Rectal smooth muscle tissue (tissue), 1 donor: ENCODE measurements around the gene CD3G.

Source experiments
- H3K27ac ChIP-seq: one replicate; pipeline ENCODE4 v1.7.0; 2013; ENCODE audit warnings: low read depth, low read length, inconsistent platforms
- H3K27me3 ChIP-seq: one replicate; pipeline ENCODE4 v1.7.0; 2013; ENCODE audit warnings: low read length; ENCODE audit not compliant: control insufficient read depth, insufficient read depth
- H3K36me3 ChIP-seq: one replicate; pipeline ENCODE4 v1.7.0; 2013; ENCODE audit warnings: low read length; ENCODE audit not compliant: control insufficient read depth, insufficient read depth
- H3K4me1 ChIP-seq: one replicate; pipeline ENCODE4 v1.7.0; 2013; ENCODE audit warnings: low read length; ENCODE audit not compliant: control insufficient read depth, insufficient read depth
- H3K4me3 ChIP-seq: one replicate; pipeline ENCODE4 v1.7.0; 2013; ENCODE audit warnings: low read length
- H3K9ac ChIP-seq: one replicate; pipeline ENCODE4 v1.7.0; 2013; ENCODE audit warnings: low read length

Gene CD3G

DNA sequence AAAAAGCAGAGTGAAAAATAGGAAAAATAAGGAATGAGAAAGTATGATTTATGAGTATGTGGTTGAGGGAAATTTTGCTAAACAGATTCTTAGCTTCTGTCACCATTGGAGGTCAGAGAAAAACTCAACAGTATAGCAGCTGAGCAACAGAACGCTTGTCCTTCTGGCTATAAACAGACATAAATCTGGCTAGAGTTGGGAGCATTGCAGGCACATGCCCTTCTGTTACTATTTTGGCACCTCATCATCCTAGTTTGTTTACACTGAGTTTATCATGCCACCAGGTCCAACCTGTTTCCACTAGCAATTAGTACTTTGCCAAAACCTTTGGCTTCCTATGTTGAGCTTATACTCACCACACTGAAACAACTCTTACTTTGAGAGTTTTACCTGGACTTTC is 22.1 kb downstream of the CD3G start:
- Histone ChIP-seq H3K4me1 (no peaks in the 10 kb centered on the region), H3K4me3 (no peak overlapping the region), H3K36me3 (peaks cover 37% of the 10 kb centered on the region), H3K9ac (no peak overlapping the region), H3K27me3 (no peaks in the 10 kb centered on the region), H3K27ac (no peak overlapping the region)

DNA sequence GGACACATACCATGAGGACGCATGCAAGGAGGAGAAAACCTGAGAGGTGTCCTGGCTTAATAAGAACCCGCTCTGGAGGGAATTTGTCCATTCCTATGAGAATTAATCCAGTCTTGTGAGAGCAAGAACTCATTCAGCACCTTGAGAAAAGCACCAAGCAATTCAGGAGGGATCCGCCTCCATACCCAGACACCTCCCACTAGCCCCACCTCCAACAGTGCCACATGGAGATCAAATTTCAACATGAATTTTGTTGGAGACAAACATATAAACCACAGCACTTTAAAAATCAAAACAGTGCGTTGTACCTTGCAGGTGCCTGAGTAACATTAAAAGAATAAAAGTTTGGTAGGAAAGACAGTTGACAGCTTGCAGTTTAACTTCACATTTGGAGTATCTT is 26.6 kb downstream of the CD3G start:
- H3K4me1 ChIP-seq, result no peaks in the 10 kb centered on the region
- peaks cover 50% of the 10 kb centered on the region for H3K36me3 ChIP-seq
- no peak overlapping the region for H3K27ac ChIP-seq
- no peak overlapping the region for H3K9ac ChIP-seq
- H3K27me3 ChIP-seq, result no peaks in the 10 kb centered on the region
- H3K4me3 ChIP-seq, result no peak overlapping the region

DNA sequence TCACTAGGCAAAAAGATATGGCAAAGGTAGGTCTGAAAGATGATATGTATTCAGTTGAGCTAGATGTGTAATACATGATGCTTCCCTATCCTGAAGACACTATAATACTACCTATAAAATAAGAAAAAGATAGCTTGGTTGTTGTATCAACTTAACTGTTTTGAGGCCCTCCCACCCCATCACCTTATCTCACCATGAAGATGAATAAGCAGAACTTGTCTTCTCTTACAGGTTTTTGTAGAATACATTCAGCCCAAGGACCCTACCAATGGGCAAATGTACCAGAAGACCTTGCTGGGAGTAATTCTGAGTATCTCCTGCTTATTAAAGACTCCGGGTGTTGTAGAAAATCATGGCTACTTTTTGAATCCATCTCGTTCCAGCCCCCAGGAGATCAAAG is 29.1 kb downstream of the CD3G start:
- Histone ChIP-seq H3K27me3 (no peaks in the 10 kb centered on the region), H3K4me1 (no peaks in the 10 kb centered on the region), H3K27ac (no peak overlapping the region), H3K36me3 (peaks cover 47% of the 10 kb centered on the region), H3K9ac (no peak overlapping the region), H3K4me3 (no peak overlapping the region)

DNA sequence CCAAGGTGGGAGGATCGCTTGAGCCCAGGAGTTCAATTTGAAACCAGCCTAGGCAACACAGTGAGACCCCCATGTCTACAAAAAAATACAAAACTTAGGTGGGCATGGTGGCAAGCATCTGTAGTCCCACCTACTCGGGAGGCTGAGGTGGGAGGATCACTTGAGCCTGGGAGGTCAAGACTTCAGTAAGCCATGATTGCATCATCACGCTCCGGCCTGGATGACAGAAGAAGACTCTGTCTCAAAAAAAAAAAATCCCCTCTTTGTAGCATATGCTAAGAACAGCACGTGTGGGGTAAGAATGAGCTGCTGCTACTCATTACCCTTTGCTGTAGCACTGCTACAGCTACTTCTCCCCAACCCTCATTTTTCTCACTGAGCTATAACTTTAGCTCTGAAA is 29.7 kb downstream of the CD3G start:
- Histone ChIP-seq H3K27me3 (no peaks in the 10 kb centered on the region), H3K36me3 (peaks cover 46% of the 10 kb centered on the region), H3K4me1 (no peaks in the 10 kb centered on the region), H3K4me3 (no peak overlapping the region), H3K27ac (no peak overlapping the region), H3K9ac (no peak overlapping the region)

DNA sequence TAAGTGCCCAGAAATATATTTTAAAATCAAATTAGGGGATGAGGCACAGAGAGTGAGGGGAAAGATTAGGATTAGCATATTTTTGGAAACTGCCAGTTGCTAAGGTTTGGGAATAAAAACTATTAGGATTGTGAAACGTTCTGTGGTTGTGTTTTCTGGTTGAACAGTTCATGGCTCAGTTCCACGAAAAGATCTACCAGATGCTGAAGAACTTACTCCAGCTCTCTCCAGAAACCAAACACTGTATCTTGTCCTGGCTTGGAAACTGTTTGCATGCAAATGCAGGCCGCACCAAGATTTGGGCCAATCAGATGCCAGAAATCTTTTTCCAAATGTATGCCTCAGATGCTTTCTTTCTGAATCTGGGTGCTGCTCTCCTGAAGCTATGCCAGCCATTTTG is 30.6 kb downstream of the CD3G start:
- Histone ChIP-seq H3K4me3 (no peak overlapping the region), H3K36me3 (peaks cover 48% of the 10 kb centered on the region), H3K27ac (no peak overlapping the region), H3K4me1 (no peaks in the 10 kb centered on the region), H3K9ac (no peak overlapping the region), H3K27me3 (no peaks in the 10 kb centered on the region)

DNA sequence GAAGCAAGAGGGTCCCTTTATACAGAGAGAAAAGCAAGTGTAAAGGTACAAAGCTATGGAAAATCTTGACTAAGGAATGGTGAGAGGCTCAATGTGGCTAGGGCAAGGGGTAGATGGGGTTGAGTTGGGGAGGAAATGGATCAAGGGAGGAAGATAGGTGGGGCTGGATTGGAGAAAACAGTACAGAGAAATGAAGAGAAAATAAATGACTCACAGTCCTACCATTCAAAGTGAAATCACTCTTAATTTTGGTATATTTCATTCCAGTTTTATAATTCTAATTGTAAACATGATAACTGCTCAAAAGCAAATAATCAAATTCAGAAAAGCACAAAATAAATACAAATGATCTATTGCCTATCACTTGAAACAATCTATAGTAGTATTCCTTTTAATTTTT is 31.8 kb downstream of the CD3G start:
- H3K27me3 ChIP-seq, result no peaks in the 10 kb centered on the region
- H3K36me3 ChIP-seq, result peaks cover 40% of the 10 kb centered on the region

DNA sequence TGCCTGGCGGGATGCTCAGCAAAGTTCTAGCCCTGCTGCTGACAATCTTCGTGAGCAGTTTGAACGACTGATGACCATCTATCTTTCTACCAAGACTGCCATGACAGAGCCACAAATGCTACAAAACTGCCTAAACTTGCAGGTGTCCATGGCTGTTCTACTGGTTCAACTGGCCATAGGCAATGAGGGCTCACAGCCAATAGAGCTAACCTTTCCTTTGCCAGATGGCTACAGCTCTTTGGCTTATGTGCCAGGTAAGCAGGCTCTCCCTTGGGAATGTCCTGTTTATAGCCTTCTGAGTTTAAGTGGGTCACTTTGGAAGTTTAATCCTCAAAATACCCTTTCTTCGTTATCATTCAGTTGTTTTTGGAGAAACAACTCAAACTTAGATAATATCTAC is 35.4 kb downstream of the CD3G start:
- Histone ChIP-seq H3K27ac (no peak overlapping the region), H3K9ac (no peak overlapping the region), H3K36me3 (peaks cover 40% of the 10 kb centered on the region)

More for the DNA sequence above, 31.8 kb downstream of the CD3G start:
- no peak overlapping the region for H3K9ac ChIP-seq
- no peak overlapping the region for H3K27ac ChIP-seq
- H3K4me3 ChIP-seq, result no peak overlapping the region
- no peaks in the 10 kb centered on the region for H3K4me1 ChIP-seq

DNA sequence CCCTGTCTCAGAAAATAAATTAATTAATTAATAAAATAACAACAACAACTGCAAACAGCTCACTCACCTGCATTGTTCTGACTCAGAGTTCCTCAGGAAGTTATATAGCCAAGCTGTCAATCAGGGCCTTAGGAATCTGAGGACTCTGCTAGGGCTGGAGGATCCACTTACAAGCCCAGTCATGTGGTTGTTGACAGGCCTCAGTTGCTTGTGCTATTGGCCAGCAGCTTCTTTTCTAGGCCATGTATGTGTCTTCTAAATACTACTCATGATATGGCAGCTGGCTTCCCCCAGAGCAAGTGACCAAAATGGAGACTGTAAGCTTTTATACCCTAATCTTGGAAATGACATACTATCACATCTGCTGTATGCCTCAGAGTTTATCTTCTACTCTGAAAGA is 36.4 kb downstream of the CD3G start:
- Histone ChIP-seq H3K27me3 (no peaks in the 10 kb centered on the region), H3K4me1 (no peaks in the 10 kb centered on the region), H3K36me3 (peaks cover 47% of the 10 kb centered on the region), H3K9ac (no peak overlapping the region), H3K27ac (no peak overlapping the region), H3K4me3 (no peak overlapping the region)

More for the DNA sequence above, 35.4 kb downstream of the CD3G start:
- Histone ChIP-seq H3K27me3 (no peaks in the 10 kb centered on the region), H3K4me1 (no peaks in the 10 kb centered on the region), H3K4me3 (no peak overlapping the region)

DNA sequence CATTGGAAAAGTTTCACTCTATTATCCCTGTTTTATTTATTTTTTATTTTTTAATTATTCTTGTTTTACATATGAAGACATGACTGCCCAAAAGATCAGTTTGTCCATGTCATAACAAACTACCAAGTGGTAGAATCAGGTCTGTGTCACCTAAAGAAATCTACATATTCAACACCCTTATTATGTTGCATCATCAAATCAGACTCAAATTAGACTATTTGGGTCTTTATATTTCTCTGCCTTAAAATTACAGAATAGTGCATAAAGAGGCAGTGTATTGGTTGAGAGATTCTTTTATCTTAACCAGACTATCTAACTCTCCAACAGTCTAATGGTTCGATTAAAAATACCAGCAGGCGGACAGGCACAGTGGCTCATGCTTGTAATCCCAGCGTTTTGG is 38.8 kb downstream of the CD3G start:
- H3K27me3 ChIP-seq, result no peaks in the 10 kb centered on the region
- H3K36me3 ChIP-seq, result peaks cover 55% of the 10 kb centered on the region
- H3K4me1 ChIP-seq, result no peaks in the 10 kb centered on the region
- no peak overlapping the region for H3K9ac ChIP-seq
- no peak overlapping the region for H3K27ac ChIP-seq
- H3K4me3 ChIP-seq, result no peak overlapping the region

DNA sequence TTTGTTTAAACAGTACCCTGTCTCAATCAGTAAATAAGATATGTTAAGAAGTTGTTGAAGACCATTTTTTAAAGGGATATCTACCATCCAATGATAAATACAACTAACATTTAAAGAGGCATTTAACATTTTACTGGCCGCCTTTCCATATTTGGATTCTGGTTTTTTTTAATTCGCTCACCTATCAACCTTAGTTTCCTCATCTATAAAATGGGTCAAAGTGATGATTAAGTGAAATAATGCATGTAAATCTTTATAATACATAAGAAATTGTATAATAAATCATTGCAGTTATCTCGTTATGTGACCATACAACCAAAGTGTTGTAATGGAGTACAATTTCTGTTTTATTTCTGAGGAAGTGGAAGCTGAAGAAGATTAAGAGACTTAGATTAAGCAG is 39.5 kb downstream of the CD3G start:
- Histone ChIP-seq H3K4me1 (no peaks in the 10 kb centered on the region), H3K9ac (no peak overlapping the region), H3K4me3 (no peak overlapping the region), H3K36me3 (peaks cover 50% of the 10 kb centered on the region), H3K27me3 (no peaks in the 10 kb centered on the region), H3K27ac (no peak overlapping the region)

DNA sequence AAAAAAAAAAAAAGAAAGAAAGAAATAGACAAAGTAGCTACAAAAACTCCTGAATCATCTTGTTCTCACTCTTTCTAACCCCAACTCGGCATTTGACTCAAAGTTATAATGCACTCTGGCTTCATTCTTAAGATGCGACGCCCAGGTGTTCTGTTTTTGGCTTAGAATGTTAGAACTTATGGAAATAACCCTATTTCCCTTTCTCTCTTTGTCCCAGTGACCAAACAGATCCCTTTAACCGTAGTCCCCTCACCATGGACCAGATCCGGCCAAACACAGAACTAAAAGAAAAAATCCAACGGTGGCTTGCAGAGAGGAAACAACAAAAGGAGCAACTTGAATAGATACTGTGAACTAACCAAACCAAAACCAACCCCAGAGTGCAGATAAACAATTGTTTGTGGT is 52.0 kb downstream of the CD3G start:
- Histone ChIP-seq H3K36me3 (peaks cover 8% of the 10 kb centered on the region), H3K27me3 (no peaks in the 10 kb centered on the region), H3K4me3 (no peak overlapping the region), H3K4me1 (peaks cover 3% of the 10 kb centered on the region), H3K27ac (no peak overlapping the region), H3K9ac (no peak overlapping the region)

DNA sequence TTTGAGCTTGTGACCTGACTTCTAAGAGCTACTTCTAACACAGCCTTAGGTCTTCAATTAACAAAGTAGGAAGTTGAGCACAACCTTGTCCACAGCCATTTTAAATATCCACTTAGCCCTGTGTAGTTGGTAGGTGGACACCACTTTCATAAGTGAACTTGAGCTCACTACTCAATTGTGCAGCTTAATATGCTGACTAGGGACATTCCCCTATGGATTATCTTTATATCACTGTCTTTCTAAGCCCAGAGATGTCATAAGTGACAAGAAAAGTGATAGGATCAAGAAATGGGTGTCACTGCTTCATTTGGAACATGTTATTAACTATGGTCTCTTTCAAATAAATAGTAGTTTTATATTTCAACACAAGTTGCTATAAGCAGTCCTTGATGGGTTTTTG is 53.3 kb downstream of the CD3G start:
- Histone ChIP-seq H3K27ac (no peak overlapping the region), H3K4me1 (peaks cover 4% of the 10 kb centered on the region), H3K27me3 (no peaks in the 10 kb centered on the region), H3K9ac (no peak overlapping the region), H3K36me3 (peaks cover 6% of the 10 kb centered on the region), H3K4me3 (no peak overlapping the region)

DNA sequence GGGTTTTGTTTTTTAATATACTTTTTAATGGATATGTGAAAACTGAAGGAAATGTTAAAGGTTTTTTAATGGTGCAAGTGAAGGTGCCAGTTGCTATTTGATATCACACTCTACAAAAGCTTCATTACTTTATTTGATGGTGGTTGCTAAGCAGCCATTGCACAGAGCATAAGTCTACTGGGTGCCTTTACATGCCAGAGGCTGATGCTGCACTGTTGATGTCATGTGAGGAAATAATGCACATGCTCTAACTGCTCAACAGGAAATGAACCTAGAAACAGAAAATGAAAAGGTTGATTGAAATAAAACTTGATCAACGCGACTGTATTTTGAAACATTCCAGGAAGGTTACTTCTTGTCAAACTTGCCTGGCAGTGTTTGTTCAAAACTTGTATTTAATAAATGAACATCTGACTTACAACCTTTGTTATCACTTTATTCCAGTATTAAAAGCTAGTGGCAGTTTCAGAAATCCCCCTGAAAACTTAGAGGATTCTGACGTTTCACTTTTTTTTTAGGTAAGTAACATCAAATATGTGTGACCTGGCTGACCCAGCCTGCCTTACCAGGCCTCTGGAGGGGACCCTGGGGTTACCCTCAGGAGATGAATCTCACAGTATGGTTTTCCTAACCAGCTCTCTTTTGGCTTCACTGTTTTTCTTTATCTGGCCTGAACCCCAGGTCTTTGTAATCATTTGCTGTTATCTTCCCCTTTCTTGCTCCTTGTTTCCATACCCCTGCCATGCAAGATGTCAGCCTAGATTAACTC is 54.8 kb downstream of the CD3G start:
- H3K27ac ChIP-seq, result no peak overlapping the region

More for the DNA sequence above, 54.8 kb downstream of the CD3G start:
- Histone ChIP-seq H3K36me3 (no peaks in the 10 kb centered on the region), H3K4me3 (no peak overlapping the region), H3K27me3 (no peaks in the 10 kb centered on the region), H3K4me1 (peaks cover 11% of the 10 kb centered on the region), H3K9ac (no peak overlapping the region)
